Mesenchymal stem cell (in vitro differentiated cells and primary cell): ENCODE data around the gene VTN.

Experiments used
- DNase-seq: peaks from one replicate; pipeline ENCODE4 v3.0.0-alpha.2; 2013
- H2AFZ ChIP-seq: one replicate; pipeline ENCODE4 v1.6.1; 2013; ENCODE audit warnings: low read depth, mild to moderate bottlenecking, control low read depth, inconsistent platforms, low read length, moderate library complexity
- H2AK5ac ChIP-seq: 2 replicates; pipeline ENCODE4 v1.6.1; 2013; ENCODE audit warnings: low read length, moderate library complexity, mild to moderate bottlenecking, inconsistent platforms; ENCODE audit not compliant: severe bottlenecking
- H2BK120ac ChIP-seq: one replicate; pipeline ENCODE4 v1.6.1; 2013; ENCODE audit warnings: low read depth, mild to moderate bottlenecking, inconsistent platforms, low read length, moderate library complexity
- H2BK12ac ChIP-seq, 2 experiments: one replicate each; pipeline ENCODE4 v1.6.1; 2013; ENCODE audit warnings: inconsistent platforms in 2 of 2, low read length in 2 of 2, mild to moderate bottlenecking in 2 of 2, moderate library complexity in 2 of 2, control low read depth in 1 of 2
- H2BK15ac ChIP-seq: one replicate; pipeline ENCODE4 v1.6.1; 2013; ENCODE audit warnings: mild to moderate bottlenecking, low read depth, inconsistent platforms; ENCODE audit not compliant: poor library complexity, severe bottlenecking
- H2BK5ac ChIP-seq: 2 replicates; pipeline ENCODE4 v1.6.1; 2013; ENCODE audit warnings: low read depth, mild to moderate bottlenecking, low read length, control low read depth, inconsistent platforms; ENCODE audit not compliant: poor library complexity, severe bottlenecking
- H3K14ac ChIP-seq, 2 experiments: one replicate each; pipeline ENCODE4 v1.6.1; 2013; ENCODE audit warnings: inconsistent platforms in 2 of 2, low read length in 2 of 2, control low read depth in 1 of 2, mild to moderate bottlenecking in 1 of 2, moderate library complexity in 1 of 2
- H3K18ac ChIP-seq, 2 experiments: one replicate each; pipeline ENCODE4 v1.6.1; 2013; ENCODE audit warnings: inconsistent platforms in 2 of 2, low read length in 2 of 2, control low read depth in 1 of 2, low read depth in 1 of 2, mild to moderate bottlenecking in 1 of 2
- H3K23ac ChIP-seq, 2 experiments: one replicate each; pipeline ENCODE4 v1.6.1; 2013; ENCODE audit warnings: inconsistent platforms in 2 of 2, low read length in 2 of 2, mild to moderate bottlenecking in 2 of 2, moderate library complexity in 2 of 2, control low read depth in 1 of 2
- H3K27ac ChIP-seq: 2 replicates; pipeline ENCODE4 v1.5.1; 2013; ENCODE audit warnings: mild to moderate bottlenecking, moderate library complexity, low read length, control low read depth, inconsistent platforms; ENCODE audit not compliant: poor library complexity, severe bottlenecking
- H3K27me3 ChIP-seq, 2 experiments: 2 replicates each; pipeline versions ENCODE4 v1.6.1 to v1.7.0; 2013; ENCODE audit warnings: low read length in 2 of 2, mild to moderate bottlenecking in 2 of 2, moderate library complexity in 2 of 2, control low read depth in 1 of 2, inconsistent platforms in 1 of 2; ENCODE audit not compliant: control insufficient read depth in 1 of 2, insufficient read depth in 1 of 2
- H3K36me3 ChIP-seq, 2 experiments: 2 replicates each; pipeline versions ENCODE4 v1.6.1 to v1.7.0; 2013; ENCODE audit warnings: low read length in 2 of 2, control low read depth in 1 of 2, inconsistent platforms in 1 of 2, low read depth in 1 of 2, mild to moderate bottlenecking in 1 of 2; ENCODE audit not compliant: insufficient read depth in 2 of 2, control insufficient read depth in 1 of 2
- H3K4ac ChIP-seq, 2 experiments: one replicate each; pipeline ENCODE4 v1.6.1; 2013; ENCODE audit warnings: inconsistent platforms in 2 of 2, low read length in 2 of 2, mild to moderate bottlenecking in 2 of 2, moderate library complexity in 2 of 2, control low read depth in 1 of 2, low read depth in 1 of 2
- H3K4me1 ChIP-seq: 2 replicates; pipeline ENCODE4 v1.6.1; 2013; ENCODE audit warnings: low read depth, low read length, control low read depth; ENCODE audit not compliant: control insufficient read depth, insufficient read depth
- H3K4me2 ChIP-seq: 2 replicates; pipeline ENCODE4 v1.6.1; 2013; ENCODE audit warnings: low read length, mild to moderate bottlenecking, inconsistent platforms; ENCODE audit not compliant: poor library complexity, severe bottlenecking
- H3K4me3 ChIP-seq, 2 experiments: 2 replicates each; pipeline versions ENCODE4 v1.5.1 to v1.7.0; 2013; ENCODE audit warnings: low read length in 2 of 2, mild to moderate bottlenecking in 2 of 2, control low read depth in 1 of 2, low read depth in 1 of 2; ENCODE audit not compliant: insufficient read depth in 1 of 2
- H3K79me1 ChIP-seq: replicated peaks from 2 replicates; pipeline ENCODE4 v1.6.1; 2013; ENCODE audit warnings: mild to moderate bottlenecking, control low read depth, low read length, inconsistent platforms; ENCODE audit not compliant: poor library complexity, severe bottlenecking
- H3K9ac ChIP-seq: 2 replicates; pipeline ENCODE4 v1.7.0; 2013; ENCODE audit warnings: mild to moderate bottlenecking, low read length, moderate library complexity
- H3K9me3 ChIP-seq: 2 replicates; pipeline ENCODE4 v1.7.0; 2013; ENCODE audit warnings: mild to moderate bottlenecking, low read length; ENCODE audit not compliant: control insufficient read depth
- H4K8ac ChIP-seq: one replicate; pipeline ENCODE4 v1.6.1; 2013; ENCODE audit warnings: inconsistent platforms, mild to moderate bottlenecking, low read length, moderate library complexity
- H4K91ac ChIP-seq: one replicate; pipeline ENCODE4 v1.6.1; 2013; ENCODE audit warnings: mild to moderate bottlenecking, low read length, inconsistent platforms
- WGBS: methylation state at CpG from one replicate; pipeline ENCODE4 v1.1.7; 2013; ENCODE audit warnings: mixed read lengths; 5-methylcytosine and 5-hydroxymethylcytosine counted together

The VTN gene

GRCh38 chr17:28363186-28363585 lies 6.9 kb downstream of the VTN start:
- no peak overlapping the region for H3K4me3 ChIP-seq
- no peak overlapping the region for H2BK15ac ChIP-seq
- H3K4me2 ChIP-seq, result no peak overlapping the region
- peaks cover under 1% of the 10 kb centered on the region for H3K4me1 ChIP-seq
- no peak overlapping the region for H4K91ac ChIP-seq
- H2AK5ac ChIP-seq, result no peak overlapping the region
- 95% methylated on average over 4 of the region's 5 CpGs for WGBS
- H2BK12ac ChIP-seq, result no peak overlapping the region
- no peak overlapping the region for H3K4ac ChIP-seq
- no peak overlapping the region for H3K23ac ChIP-seq
- no peak overlapping the region for H3K14ac ChIP-seq
- H3K36me3 ChIP-seq, result peaks cover 61% of the 10 kb centered on the region in 2 experiments
- H2AFZ ChIP-seq, result no peak overlapping the region
- no peak overlapping the region for H2BK120ac ChIP-seq
- H3K27me3 ChIP-seq, result no peaks in the 10 kb centered on the region
- H3K9me3 ChIP-seq, result no peaks in the 10 kb centered on the region
- DNase-seq, result no peak
- H3K27ac ChIP-seq, result no peak overlapping the region
- H3K9ac ChIP-seq, result no peak overlapping the region
- no peak overlapping the region for H3K18ac ChIP-seq
- H4K8ac ChIP-seq, result no peak overlapping the region
- peaks cover 32% of the 10 kb centered on the region for H3K79me1 ChIP-seq
- H2BK5ac ChIP-seq, result no peak overlapping the region

- H3K18ac ChIP-seq, result peak overlapping the region in 1 of 2 experiments; percentile 96
- H3K79me1 ChIP-seq, result peaks cover 65% of the 10 kb centered on the region
- no peak overlapping the region for H3K23ac ChIP-seq
- H3K4me2 ChIP-seq, result peak overlapping the region; percentile 76
- no peak overlapping the region for H2BK15ac ChIP-seq
- H2BK5ac ChIP-seq, result no peak overlapping the region
- H2AFZ ChIP-seq, result peak overlapping the region; percentile 89
- H3K4me3 ChIP-seq, result peak overlapping the region; percentile 89 to 94
- H3K27me3 ChIP-seq, result no peaks in the 10 kb centered on the region
- peak overlapping the region; percentile 80 to 83 for H3K4ac ChIP-seq
- no peak overlapping the region for H2BK120ac ChIP-seq
- peaks cover 46 to 64% of the 10 kb centered on the region in 2 experiments for H3K36me3 ChIP-seq
- peak overlapping the region; percentile 85 for H4K91ac ChIP-seq
- H2AK5ac ChIP-seq, result peak overlapping the region; percentile 4
- H4K8ac ChIP-seq, result peak overlapping the region; percentile 100
- H3K14ac ChIP-seq, result no peak overlapping the region
- H3K9me3 ChIP-seq, result no peaks in the 10 kb centered on the region
- no peak for DNase-seq
- H3K9ac ChIP-seq, result peak overlapping the region; percentile 99
- H2BK12ac ChIP-seq, result no peak overlapping the region
- peaks cover 10% of the 10 kb centered on the region for H3K4me1 ChIP-seq
- WGBS, result 14% methylated on average over 4 of the region's 4 CpGs
- peak overlapping the region; percentile 56 for H3K27ac ChIP-seq
Observed at GRCh38 chr17:28357901-28358197, 12.3 kb downstream of the VTN start.

DNA sequence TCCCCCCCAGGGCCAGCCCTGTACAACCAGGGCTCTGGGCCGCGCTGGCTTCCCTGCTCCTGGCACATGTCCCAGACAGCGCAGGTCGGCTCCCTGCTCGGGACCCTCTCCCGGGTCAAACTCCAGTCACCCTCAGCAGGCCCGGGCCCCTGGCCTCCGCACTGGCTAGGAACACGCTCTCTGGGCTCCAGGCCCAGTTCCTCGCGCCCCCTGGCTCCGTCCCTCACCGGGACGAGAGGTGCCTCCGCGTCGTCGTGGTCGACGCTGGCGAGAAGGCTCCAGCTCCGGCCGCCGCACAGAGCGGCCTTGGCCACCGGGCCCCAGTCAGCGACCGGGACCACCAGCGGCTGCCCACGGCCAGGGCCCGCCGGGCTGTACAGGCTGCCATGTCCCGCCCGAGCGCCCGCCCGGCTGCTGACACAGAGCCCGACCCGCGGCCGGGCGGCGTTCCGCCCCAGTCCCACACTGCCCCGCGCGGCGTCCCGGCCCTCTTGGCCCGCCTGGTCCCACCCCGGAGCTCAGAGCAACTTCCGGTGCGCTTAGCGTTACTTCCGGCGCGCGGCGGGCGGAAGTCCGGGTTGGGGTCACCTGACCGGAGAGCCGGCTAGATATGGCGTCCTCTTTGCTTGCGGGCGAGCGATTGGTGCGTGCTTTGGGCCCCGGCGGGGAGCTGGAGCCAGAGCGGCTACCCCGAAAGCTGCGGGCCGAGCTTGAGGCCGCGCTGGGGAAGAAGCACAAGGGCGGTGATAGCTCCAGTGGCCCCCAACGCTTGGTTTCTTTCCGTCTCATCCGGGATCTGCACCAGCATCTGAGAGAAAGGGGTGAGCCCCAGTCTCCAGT lies 12.8 kb downstream of the VTN start, which contains the start of gene POLDIP2:
Gene POLDIP2 (minus strand): TSS at position 467 of the 840 bp plus-strand sequence. CDS start 79 bp downstream, at position 388.
- peak within 1 kb of the TSS; percentile 83 to 97 for H3K4ac ChIP-seq
- H3K4me1 ChIP-seq, result peaks cover 10% of the 10 kb centered on the region
- peak within 1 kb of the TSS; percentile 100 for H4K8ac ChIP-seq
- H3K27ac ChIP-seq, result peak within 1 kb of the TSS; percentile 56
- under 1% methylated on average over 68 of the region's 80 CpGs for WGBS
- peak within 1 kb of the TSS; percentile 99 for H3K9ac ChIP-seq
- peak within 1 kb of the TSS; percentile 48 for H2BK5ac ChIP-seq
- peak within 1 kb of the TSS; percentile 27 for H2BK120ac ChIP-seq
- peak within 1 kb of the TSS in 1 of 2 experiments; percentile 73 for H3K23ac ChIP-seq
- H3K27me3 ChIP-seq, result no peaks in the 10 kb centered on the region
- peak within 1 kb of the TSS; percentile 89 to 95 for H3K4me3 ChIP-seq
- peak within 1 kb of the TSS; percentile 94 for H2AFZ ChIP-seq
- peaks cover 68% of the 10 kb centered on the region for H3K79me1 ChIP-seq
- peak within 1 kb of the TSS; percentile 80 for H2AK5ac ChIP-seq
- peaks cover 45 to 62% of the 10 kb centered on the region in 2 experiments for H3K36me3 ChIP-seq
- H3K14ac ChIP-seq, result peak within 1 kb of the TSS in 1 of 2 experiments; percentile 93
- peak within 1 kb of the TSS; percentile 97 for H3K4me2 ChIP-seq
- peak within 1 kb of the TSS; percentile 94 to 96 for H3K18ac ChIP-seq
- peak within 1 kb of the TSS; percentile 85 for H4K91ac ChIP-seq
- no peaks in the 10 kb centered on the region for H3K9me3 ChIP-seq
- no peak within 1 kb of the TSS for H2BK12ac ChIP-seq
- peak within 1 kb of the TSS; percentile 80 for H2BK15ac ChIP-seq
- DNase-seq, result peak; percentile 96

DNA sequence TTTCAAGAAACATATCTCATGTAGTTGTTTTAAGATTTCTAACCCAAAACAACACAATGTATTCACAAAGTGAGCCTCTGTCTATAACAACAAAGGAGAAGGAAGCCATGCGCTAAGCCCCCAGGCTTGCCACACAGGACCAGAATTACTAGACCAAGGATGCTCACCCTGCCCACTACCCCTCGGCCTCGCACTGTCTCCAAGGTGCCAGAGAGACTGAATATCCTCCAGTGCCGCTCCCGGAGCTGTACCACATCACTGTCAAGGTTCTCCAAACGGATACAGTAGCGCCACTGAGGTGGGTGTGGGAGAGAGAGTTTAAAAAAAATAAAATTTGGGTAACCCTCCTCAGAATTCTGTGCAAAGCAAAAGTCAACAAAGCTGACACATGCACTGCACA lies 19.8 kb downstream of the VTN start:
- no peak for DNase-seq
- Histone ChIP-seq H2AFZ (no peak overlapping the region), H2BK15ac (no peak overlapping the region), H3K4ac (no peak overlapping the region), H3K27me3 (no peaks in the 10 kb centered on the region), H3K14ac (no peak overlapping the region), H3K4me2 (no peak overlapping the region), H2BK5ac (no peak overlapping the region), H3K9me3 (no peaks in the 10 kb centered on the region), H3K9ac (no peak overlapping the region), H3K79me1 (peaks cover 38% of the 10 kb centered on the region), H2AK5ac (no peak overlapping the region), H2BK12ac (no peak overlapping the region), H3K4me3 (no peak overlapping the region), H4K8ac (no peak overlapping the region), H3K18ac (no peak overlapping the region), H2BK120ac (no peak overlapping the region), H4K91ac (no peak overlapping the region), H3K36me3 (peaks cover 70 to 95% of the 10 kb centered on the region in 2 experiments), H3K27ac (no peak overlapping the region), H3K23ac (no peak overlapping the region), H3K4me1 (peaks cover 19% of the 10 kb centered on the region)
- 97% methylated on average over 6 of the region's 7 CpGs for WGBS
